T follicular helper cell (primary cell): ENCODE results near the gene SLC16A3.

Experiments
- DNase-seq: peaks from one replicate; pipeline ENCODE4 v3.0.0-alpha.2; 2020; ENCODE audit warnings: low read depth

SLC16A3 gene

DNA sequence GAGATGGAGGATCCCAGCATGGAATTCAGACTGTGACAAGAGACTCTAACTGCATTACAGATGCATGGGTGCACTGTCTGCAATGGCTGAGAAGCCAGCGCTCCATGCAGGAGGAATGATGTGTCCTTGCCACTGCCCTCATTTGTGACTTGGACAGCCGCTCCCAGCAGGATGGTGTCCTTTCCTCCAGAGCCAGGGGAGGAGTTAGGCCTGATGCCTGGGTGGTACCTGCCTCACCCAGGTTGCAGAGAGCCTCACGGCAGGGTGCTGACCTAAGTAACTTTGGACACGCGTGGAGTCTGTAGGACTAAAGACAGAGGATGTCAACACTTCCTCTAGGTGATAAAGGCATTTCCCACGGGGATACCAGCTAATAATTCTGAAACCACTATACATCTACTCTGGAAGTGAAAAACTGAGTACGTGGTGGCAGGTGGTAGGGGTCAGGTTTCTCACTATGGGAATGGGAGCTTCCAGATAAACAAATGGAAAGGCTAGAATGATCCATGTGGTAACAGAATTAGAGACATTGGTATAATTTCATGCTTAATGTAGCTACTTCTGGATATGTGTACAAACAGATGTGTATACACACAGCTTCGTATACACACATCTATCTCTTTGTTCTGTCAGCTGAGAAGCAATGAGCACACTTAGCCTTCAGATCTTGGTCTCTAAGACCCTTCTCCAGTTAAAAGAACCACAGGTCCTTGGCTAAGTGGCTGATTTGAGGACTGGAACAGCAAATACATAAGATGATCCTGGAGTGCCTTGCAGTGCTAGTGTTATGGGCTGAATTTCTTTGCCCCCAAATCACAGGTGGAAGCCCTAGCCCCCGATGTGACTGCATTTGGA, 58.4 kb downstream of the SLC16A3 start:
- no peak for DNase-seq

DNA sequence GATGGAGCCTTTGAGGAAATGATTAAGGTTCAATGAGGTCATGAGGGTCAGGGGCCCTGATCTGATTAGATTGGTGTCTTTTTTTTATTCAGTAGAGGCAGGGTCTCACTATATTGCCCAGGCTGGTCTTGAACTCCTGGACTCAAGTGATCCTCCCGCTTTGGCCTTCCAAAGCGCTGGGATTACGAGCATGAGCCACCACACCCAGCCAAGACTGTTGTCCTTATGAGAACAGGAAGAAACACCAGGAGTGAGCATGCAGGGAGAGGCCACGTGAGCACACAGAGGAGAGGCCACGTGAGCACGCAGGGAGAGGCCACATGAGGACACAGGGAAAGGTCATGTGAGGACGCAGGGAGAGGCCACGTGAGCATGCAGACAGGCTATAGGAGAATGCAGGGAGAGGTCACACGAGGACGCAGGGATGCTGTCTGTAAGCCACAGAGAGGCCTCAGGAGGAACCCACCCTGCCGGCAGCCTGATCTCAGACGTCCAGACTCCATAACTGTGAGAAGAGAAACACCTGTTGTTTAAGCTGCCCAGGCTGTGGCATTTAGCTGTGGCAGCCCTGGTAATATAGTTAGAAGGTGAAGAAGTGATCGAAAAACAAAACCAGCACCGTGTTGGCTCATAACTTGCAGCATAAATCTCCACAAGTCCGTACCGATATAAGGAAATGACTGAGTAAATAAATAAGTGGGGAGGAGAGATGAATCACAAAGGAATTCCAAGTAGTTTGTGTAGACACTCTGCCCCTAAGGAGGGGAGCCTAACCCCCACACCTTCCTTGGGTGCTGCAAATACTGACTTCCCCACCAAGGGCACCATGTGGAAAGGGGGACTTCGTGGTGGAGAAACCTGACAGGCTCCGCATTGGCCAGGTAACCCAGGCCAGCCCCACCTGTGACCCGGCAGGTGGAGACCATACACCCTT, 59.3 kb downstream of the SLC16A3 start:
- no peak for DNase-seq
